ENCODE data around the gene RGS5.

DNA sequence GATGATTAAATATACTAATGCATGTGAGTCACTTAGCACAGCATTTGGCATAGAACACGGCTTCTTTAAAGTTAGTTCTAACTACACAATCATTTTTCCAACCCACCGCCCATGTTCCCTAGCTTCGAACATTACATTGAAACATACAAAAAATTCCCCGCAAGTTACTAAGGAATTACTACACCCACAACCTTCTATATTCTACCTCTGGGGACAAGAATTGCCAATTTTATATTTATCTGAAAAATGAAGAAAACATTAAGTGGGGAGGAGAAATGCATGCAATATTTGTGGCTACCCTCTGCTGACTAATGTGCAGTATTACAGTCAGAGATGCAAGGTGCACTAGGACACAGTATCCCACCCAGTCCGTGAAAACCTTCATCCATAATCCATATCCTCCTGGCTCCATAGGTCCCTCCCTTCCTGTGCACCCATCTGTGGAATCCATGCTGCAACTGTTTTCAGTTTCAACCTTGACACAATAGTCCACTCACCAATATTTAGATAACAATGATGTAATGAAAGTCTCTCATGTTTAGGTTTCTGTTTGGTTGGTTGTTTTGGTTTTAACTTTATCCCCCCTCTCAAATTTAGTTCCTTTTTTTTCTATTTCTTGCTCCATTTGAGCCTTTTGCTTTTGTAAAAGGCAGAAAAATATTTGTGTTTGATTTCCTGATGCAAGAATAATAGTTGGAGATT, 31.6 kb downstream of the RGS5 start:
- no peak for TF ChIP-seq EP300 (IDR thresholded peaks at IDR 0.05)
- peak; percentile 44 to 49 (median 46) for TF ChIP-seq CTCF (IDR thresholded peaks at IDR 0.05)
